NCI-H524 treated with DMSO at 0.1 percent for 48 hours (cell line): Measurements from ENCODE around the gene NFIA.
A peak's percentile ranks its signal among the peaks of the same experiment; 100 is the strongest.
"Not testable (repeated sequence)": the region's sequence is repeated elsewhere in the genome, so short reads cannot be mapped to it uniquely, and the experiment has no call there.

Experiments
- DNase-seq: peaks from one replicate; lab custom pipeline; 2025; lab: John Stamatoyannopoulos, UW

NFIA gene

GRCh38 chr1:61102041-61102440, 19.7 kb downstream of the NFIA start:
- DNase-seq: no peak

DNA sequence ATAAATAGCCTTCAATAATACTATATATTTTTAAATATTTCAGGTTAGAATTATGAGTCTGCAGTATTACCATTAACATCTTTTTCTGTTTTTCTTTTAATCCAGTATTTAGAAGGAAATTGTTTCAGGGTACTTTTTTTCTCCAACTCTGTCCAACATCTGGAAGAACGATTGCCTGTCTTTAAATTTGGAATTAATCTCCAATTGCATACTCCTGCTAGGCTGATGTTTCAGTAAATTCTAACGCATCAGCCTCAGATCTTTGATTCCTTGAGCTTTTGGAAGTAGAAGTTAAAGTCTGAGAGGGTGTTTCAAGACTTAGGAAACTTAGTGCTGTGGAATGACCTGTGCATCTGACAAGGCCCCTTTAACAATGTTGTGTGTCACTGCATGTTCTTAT, 20.3 kb downstream of the NFIA start:
- DNase-seq: no peak

DNA sequence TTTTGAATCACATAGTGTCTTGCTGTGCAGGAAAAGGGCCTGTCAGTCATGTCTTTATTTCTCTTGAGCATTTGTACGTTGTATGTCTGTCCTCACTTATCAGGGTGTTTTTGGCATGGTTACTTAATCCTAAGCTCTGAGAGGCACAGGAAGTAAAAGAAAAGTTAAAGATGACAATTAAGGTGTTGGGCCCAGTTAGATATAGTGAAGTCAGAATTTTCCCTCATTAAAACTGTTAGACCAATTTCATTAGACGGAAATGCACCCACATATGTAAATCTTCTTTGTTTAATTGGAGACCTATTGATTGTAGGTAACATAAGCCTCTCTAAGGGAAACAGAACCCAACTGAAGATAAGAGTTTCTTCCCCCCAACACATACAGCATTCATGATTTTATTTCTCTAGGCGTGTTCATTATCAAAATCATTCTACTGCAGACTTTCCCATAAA, 21.9 kb downstream of the NFIA start:
- DNase-seq: no peak

- no peak for DNase-seq
Measured at GRCh38 chr1:61107638-61108037, 25.3 kb downstream of the NFIA start.

DNA sequence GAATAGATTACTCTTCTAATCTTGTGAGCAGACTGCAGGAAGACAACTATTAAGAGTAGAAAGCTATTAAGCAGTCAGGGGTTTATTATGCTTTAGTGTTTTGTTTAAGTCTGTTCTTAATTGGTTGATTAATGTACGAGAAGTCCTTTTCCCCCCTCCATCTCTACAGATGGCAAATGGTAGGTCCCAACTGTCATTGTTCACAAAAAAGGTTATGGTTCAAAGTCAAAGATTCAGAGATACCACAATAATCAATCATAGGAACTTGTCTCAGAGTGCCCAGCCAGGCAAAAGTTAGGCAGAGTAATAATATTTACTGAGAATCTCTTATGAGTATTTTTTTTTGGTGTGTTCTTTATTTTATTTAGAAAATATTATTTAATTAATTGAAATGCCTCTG, 26.8 kb downstream of the NFIA start:
- peak; percentile 36 for DNase-seq

DNA sequence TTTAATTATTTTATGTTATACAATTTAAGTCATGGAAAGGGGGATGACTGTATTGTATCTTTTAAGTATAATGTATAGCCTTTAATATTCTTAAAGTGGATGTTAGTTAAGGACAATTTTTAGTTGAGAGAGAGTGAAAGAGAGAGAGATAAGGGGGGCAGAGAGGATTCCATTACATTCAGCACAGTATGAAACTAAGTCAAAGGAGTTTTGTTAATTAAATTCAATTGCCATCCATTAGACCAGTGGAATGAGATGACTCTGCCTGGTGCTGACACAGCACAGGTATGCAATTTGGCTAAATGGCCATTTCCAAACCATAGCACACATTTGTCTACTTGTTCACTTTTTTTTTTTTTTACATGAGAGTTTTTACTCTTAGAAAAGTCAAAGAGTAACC, 27.5 kb downstream of the NFIA start:
- no peak for DNase-seq

- no peak for DNase-seq
Measured at GRCh38 chr1:61110554-61110953, 28.2 kb downstream of the NFIA start.

- no peak for DNase-seq
Measured at GRCh38 chr1:61111084-61112004, 29.0 kb downstream of the NFIA start.

- no peak for DNase-seq
Measured at GRCh38 chr1:61114178-61114870, 32.0 kb downstream of the NFIA start.

GRCh38 chr1:61115436-61115835, 33.1 kb downstream of the NFIA start:
- no peak for DNase-seq

- no peak for DNase-seq
Measured at GRCh38 chr1:61116421-61116820, 34.1 kb downstream of the NFIA start.

DNA sequence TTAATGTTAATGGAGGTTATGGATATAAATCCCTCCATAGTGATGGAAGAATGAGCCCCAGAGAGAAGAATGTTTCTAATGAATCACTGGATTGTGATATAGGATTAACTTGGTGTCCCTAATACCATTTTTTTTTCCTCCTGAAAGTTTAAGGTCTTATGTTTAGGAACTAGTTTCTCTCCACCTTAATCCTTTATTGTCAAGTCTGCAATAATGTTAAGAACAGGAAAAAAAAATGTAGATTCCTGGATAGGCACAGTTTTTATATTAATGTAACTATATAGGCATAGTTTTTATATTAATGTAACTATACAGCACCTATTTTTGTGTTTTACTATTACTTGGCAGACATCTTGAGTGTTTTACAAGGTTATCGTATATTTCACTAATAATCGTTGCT, 34.9 kb downstream of the NFIA start:
- no peak for DNase-seq

- DNase-seq: no peak
Measured at GRCh38 chr1:61119085-61119484, 36.7 kb downstream of the NFIA start.

DNA sequence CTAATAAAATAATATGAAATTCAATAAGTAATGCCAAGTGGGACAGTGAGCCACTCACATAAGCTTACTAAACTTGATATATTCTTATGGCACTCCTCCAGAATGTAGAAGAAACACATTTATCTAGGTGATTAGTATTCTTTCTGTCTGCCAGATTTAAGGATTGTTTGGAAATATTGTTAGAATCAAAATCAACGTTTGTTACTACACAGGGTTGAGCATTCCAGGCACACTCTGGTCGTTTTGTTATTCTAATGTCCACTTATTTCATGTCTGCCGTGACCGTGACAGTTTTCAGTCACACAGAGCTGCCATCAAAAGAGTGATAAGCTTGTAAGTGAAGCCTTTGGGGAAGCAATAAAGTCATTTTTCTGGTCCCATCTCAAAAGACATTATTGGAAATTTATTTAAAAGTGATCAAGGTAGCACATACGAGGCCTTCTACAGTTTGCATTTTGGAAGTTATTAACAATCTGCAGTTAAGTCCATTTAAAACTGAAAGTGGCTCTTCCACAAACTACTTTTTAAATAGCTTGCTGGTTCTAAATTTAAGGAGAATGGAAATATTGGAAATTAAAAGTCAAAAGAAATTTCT, 38.0 kb downstream of the NFIA start:
- DNase-seq: no peak

- no peak for DNase-seq
Measured at GRCh38 chr1:61120998-61121397, 38.6 kb downstream of the NFIA start.

DNA sequence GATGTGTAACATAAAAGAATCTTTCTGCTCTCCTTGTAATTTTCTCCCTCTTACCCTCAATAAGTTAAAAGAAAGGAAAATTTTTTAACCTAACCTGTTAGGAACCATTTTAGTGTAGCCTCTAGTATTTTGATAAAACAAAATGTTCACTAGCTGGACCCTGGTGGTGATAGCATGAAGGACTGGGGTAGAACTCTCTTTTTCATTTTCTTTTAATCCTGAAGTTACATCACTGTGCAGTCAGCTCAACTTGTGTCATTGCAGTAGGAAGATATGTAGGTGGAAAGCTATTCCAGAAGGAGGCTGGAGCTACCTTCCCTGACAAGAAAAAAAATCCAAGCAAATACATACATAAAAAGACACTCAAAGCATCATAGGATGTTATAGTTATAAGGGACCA, 39.3 kb downstream of the NFIA start:
- no peak for DNase-seq

DNA sequence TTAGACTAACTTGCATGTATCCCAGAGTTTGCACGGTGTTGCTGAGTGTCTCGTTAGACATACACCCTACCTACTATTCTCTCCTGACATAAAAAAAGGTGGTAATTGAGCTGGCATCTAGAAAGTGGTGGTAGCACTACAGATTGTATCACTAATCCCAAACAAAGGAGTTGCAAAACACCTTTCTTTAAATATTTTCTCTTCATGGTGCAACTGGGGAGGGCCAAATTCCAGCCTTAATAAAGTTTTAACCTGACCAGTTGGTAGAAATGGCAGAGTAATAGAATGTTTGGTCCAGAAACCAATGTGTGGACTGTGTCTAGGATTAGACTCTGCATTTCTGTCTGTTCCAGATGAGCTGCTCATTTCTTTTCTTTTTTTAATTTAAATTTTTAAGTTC, 40.0 kb downstream of the NFIA start:
- DNase-seq: no peak

- no peak for DNase-seq
Measured at GRCh38 chr1:61123326-61123725, 41.0 kb downstream of the NFIA start.

DNA sequence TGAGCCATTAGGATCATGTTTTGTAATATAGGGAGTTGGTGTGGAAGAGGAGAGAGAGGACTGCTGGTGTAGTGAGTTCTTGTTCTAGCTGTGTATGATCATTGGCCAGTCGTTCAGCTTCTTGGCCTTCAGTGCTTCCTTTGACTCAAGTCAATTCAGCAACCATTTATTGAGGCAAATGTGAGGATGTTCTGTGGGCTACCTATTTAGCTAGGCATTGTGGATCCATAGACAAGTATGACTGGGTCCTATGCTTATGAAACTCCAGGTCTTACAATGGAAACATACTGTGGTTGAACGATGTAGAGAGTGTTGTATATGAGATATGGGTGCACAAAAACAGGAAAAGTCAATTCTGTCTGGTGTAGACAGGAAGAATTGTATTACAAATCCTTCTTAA, 41.7 kb downstream of the NFIA start:
- no peak for DNase-seq

DNA sequence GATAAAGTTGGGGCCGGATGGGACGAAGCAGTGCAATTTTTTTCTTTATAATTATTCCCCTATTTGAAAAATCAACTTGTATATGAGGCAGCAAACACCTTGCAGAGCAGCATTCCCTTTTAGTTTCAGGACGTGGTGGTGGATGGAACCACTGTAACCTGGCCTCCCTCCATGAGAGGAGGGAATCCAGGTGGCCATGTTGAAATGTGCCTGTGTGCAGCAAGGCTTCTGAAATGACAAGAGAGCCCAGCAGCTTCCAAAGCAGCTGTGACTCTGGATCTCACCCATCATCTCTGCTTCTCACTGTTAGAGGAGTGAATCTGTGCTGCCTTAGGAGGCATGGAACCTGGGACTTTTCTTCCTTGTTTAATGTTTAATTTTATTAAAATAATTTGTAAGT, 42.3 kb downstream of the NFIA start:
- no peak for DNase-seq

- no peak for DNase-seq
Measured at GRCh38 chr1:61125263-61125662, 42.9 kb downstream of the NFIA start.

DNA sequence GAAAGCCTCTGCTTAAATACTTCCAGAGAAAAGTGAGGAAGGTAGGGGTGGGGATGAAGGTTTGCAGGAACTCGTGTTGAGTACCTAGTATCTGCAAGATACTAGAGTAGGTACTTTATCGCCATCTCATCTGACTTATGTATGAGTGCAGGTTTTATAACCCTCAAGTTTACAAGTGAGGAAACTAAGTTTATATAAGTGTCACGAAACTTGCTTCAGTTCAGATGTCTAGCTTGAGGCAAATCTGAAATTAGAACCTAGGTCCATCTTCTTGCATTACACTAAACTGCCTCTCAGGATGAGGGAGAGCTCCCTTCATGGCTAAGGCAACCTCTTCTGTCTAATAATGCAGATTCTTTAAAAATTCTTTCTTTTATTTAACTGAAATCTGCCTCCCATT, 43.5 kb downstream of the NFIA start:
- no peak for DNase-seq

- DNase-seq: not testable (repeated sequence)
Measured at GRCh38 chr1:61126843-61127242, 44.5 kb downstream of the NFIA start.
